K562 (cell line): ENCODE results near the gene GOLPH3. TPM values are rescaled to one million over a fixed set of nuclear protein-coding genes. Genes with fewer than 3 reads are reported as not detected.
A peak's percentile ranks its signal among the peaks of the same experiment; 100 is the strongest.

Experiments used
- ATAC-seq: fragments of 200-7000 bp; cut with Tn5 transposase; 3 replicates; pipeline ENCODE4 v1.9.1; 2020; ENCODE audit warnings: moderate library complexity
- BruUV-seq: library from RNA; stranded (reverse); fragments of 400-500 nt; replicated peaks from 2 replicates; lab custom pipeline; 2021; lab: Mats Ljungman, UMichigan
- CTCF ChIA-PET: fragments of 300-600 bp; formaldehyde crosslinking; extraction: SDS; loops from one replicate; lab custom pipeline; 2021; ENCODE audit warnings: low intra/inter-chr PET ratio; lab: Yijun Ruan, JAX
- POLR2A ChIA-PET: fragments of 300-600, 350-650 bp; sonication (Branson Sonifier 250); formaldehyde crosslinking; extraction: SDS; loops from one replicate; lab custom pipeline; 2021; ENCODE audit warnings: antibody characterized with exemption, inconsistent platforms; lab: Yijun Ruan, JAX
- DNase-seq, 4 experiments: peaks; one replicate each; pipeline versions ENCODE4 v3.0.0 to v3.0.0-alpha.2; 2011 to 2018; ENCODE audit warnings: low spot score in 3 of 4, mixed read lengths in 3 of 4; ENCODE audit errors: extremely low read depth in 1 of 4
- FAIRE-seq: peaks from 2 replicates; lab custom pipeline; 2011; peaks lifted over from hg19 to GRCh38; lab: Jason Lieb, UNC
- H2AFZ ChIP-seq: 2 replicates; pipeline ENCODE4 v1.6.0; 2011; ENCODE audit warnings: low read depth, low read length, control low read depth, inconsistent platforms
- H3K27ac ChIP-seq: fragments of 200-600 bp; 3 replicates; pipeline ENCODE4 v1.8.0; 2011; ENCODE audit warnings: low read depth, mild to moderate bottlenecking, control low read depth, inconsistent platforms, low read length, moderate library complexity, mixed read lengths; ENCODE audit errors: extremely low read depth
- H3K27me3 ChIP-seq, 2 experiments: fragments of 300-600 bp in 1 of 2; 2 replicates in 1 of 2; 3 replicates in 1 of 2; pipeline versions ENCODE4 v1.6.0 to v1.8.0; 2011; ENCODE audit warnings: inconsistent platforms in 2 of 2, low read length in 2 of 2, mild to moderate bottlenecking in 1 of 2, mixed read lengths in 1 of 2, moderate library complexity in 1 of 2; ENCODE audit not compliant: control insufficient read depth in 2 of 2, insufficient read depth in 2 of 2
- H3K36me3 ChIP-seq: fragments of 300-600 bp; 3 replicates; pipeline ENCODE4 v1.8.0; 2011; ENCODE audit warnings: mild to moderate bottlenecking, low read length, inconsistent platforms; ENCODE audit not compliant: control insufficient read depth, insufficient read depth
- H3K4me1 ChIP-seq, 2 experiments: fragments of 200-600 bp in 1 of 2; replicated peaks in 1 of 2; 2 replicates in 1 of 2; 3 replicates in 1 of 2; pipeline versions ENCODE4 v1.5.1 to v1.8.0; 2011; ENCODE audit warnings: inconsistent platforms in 2 of 2, low read length in 2 of 2, mild to moderate bottlenecking in 1 of 2, mixed read lengths in 1 of 2, moderate library complexity in 1 of 2; ENCODE audit not compliant: control insufficient read depth in 2 of 2, insufficient read depth in 2 of 2
- H3K4me2 ChIP-seq: 2 replicates; pipeline ENCODE4 v1.6.1; 2011; ENCODE audit warnings: low read length, control low read depth, inconsistent platforms, mixed read lengths; ENCODE audit not compliant: insufficient read depth
- H3K4me3 ChIP-seq: fragments of 200-600 bp; sonication (generic), shearing (Covaris generic); 2 replicates; pipeline ENCODE4 v1.5.1; 2016; ENCODE audit warnings: control low read depth, inconsistent platforms
- H3K79me2 ChIP-seq: fragments of 200-600 bp; 3 replicates; pipeline ENCODE4 v1.8.0; 2011; ENCODE audit warnings: low read length, inconsistent platforms; ENCODE audit not compliant: control insufficient read depth, insufficient read depth
- H3K9ac ChIP-seq, 2 experiments: 2 replicates each; pipeline versions ENCODE4 v1.6.0 to v1.6.1; 2011; ENCODE audit warnings: low read depth in 2 of 2, low read length in 2 of 2, control low read depth in 1 of 2, inconsistent platforms in 1 of 2, mild to moderate bottlenecking in 1 of 2, mixed read lengths in 1 of 2; ENCODE audit not compliant: insufficient read depth in 1 of 2
- H3K9me1 ChIP-seq: one replicate; pipeline ENCODE4 v1.6.0; 2011; ENCODE audit warnings: inconsistent platforms, mild to moderate bottlenecking, low read length, moderate library complexity; ENCODE audit not compliant: control insufficient read depth, insufficient read depth
- H3K9me3 ChIP-seq: replicated peaks from 2 replicates; pipeline ENCODE4 v1.5.1; 2011; ENCODE audit warnings: low read depth, low read length, inconsistent platforms; ENCODE audit not compliant: control insufficient read depth, insufficient read depth
- H4K20me1 ChIP-seq: replicated peaks from 2 replicates; pipeline ENCODE4 v1.6.1; 2011; ENCODE audit warnings: low read length, inconsistent platforms, mixed read lengths; ENCODE audit not compliant: control insufficient read depth, insufficient read depth
- CEBPZ ChIP-seq: fragments of 150-350 bp; IDR thresholded peaks from 2 replicates; pipeline ENCODE4 v1.6.1; 2014; ENCODE audit warnings: low read depth, mild to moderate bottlenecking, low read length, borderline replicate concordance
- CLOCK ChIP-seq: fragments of 250-450 bp; sonication (Bioruptor Pico); IDR thresholded peaks from 2 replicates; pipeline ENCODE4 v1.4.0; 2020; ENCODE audit warnings: mild to moderate bottlenecking, moderate library complexity, borderline replicate concordance
- CXXC5 ChIP-seq: fragments of 250-450 bp; sonication (Bioruptor Pico); IDR thresholded peaks from 2 replicates; pipeline ENCODE4 v1.8.0; 2022; ENCODE audit warnings: inconsistent platforms, mild to moderate bottlenecking, moderate library complexity
- EGR1 ChIP-seq: fragments of 450-650 bp; conservative IDR thresholded peaks from 2 replicates; pipeline ENCODE4 v1.6.1; 2017; ENCODE audit warnings: mild to moderate bottlenecking
- EHMT2 ChIP-seq: fragments of 450-650 bp; IDR thresholded peaks from 2 replicates; pipeline ENCODE4 v1.6.1; 2018; ENCODE audit warnings: antibody characterized with exemption
- GTF2A2 ChIP-seq: IDR thresholded peaks from 2 replicates; pipeline ENCODE4 v1.6.1; 2016; ENCODE audit warnings: mild to moderate bottlenecking, missing genetic modification characterization, missing compliant biosample characterization
- POLR2AphosphoS2 ChIP-seq: IDR thresholded peaks from 2 replicates; pipeline ENCODE4 v1.6.1; 2012; ENCODE audit warnings: low read length, improper control_type of control experiment
- ZNF41 ChIP-seq: fragments of 250-450 bp; sonication (Bioruptor Pico); conservative IDR thresholded peaks from 2 replicates; pipeline ENCODE4 v1.4.0; 2020; ENCODE audit warnings: mild to moderate bottlenecking
- WGBS: fragments of 100-300 bp; shearing (Covaris generic); methylation state at CpG from one replicate; pipeline ENCODE4 v1.1.6; 2016; ENCODE audit warnings: low coverage, mixed read lengths; ENCODE audit not compliant: insufficient coverage; ENCODE audit errors: missing lambda C conversion rate; 5-methylcytosine and 5-hydroxymethylcytosine counted together
- in situ Hi-C: fragments of 300-500 bp; cut with MboI; formaldehyde crosslinking; loops from 4 replicates; pipeline ENCODE4 v1.15.0; 2018; ENCODE audit warnings: inconsistent platforms, mixed read lengths
- intact Hi-C: fragments of 100-400 bp; cut with micrococcal nuclease; formaldehyde crosslinking; loops from 2 replicates; pipeline ENCODE4 v1.14.2; 2022
- polyA plus RNA-seq, 8 experiments: library from polyadenylated mRNA; depleted of rRNA in 4 of 8; stranded (reverse) in 5 of 8; unstranded in 3 of 8; fragments of >200 nt; fragmentation: Nextera tagmentation in 2 of 8; fragmentation: Illumina TruSeq in 1 of 8; extraction: Ambion mirVana in 2 of 8; extraction: Trizol in 1 of 8; gene quantifications; 2 replicates each; pipeline versions ENCODE4 v1.2.1 to v1.2.3, GENCODE V29; 2011 to 2014; ENCODE audit warnings: inconsistent platforms in 1 of 8, missing spikeins in 1 of 8
- total RNA-seq, 7 experiments: library from RNA; depleted of rRNA in 6 of 7; stranded (reverse); fragments of >200 nt in 6 of 7; fragmentation: Illumina TruSeq in 2 of 7; extraction: Trizol in 2 of 7; gene quantifications; 2 replicates each; pipeline versions ENCODE4 v1.2.1 to v1.2.3, GENCODE V29; 2011 to 2021; ENCODE audit warnings: low replicate concordance in 1 of 7

The GOLPH3 gene
- total and polyA plus RNA-seq, 9 of the 15 experiments (the other 6 are each of a cell fraction or from before 2014, with no cell fraction given) = 18.8 to 94.6 (median 55.1) TPM

GRCh38 chr5:32138839-32139493, 35.2 kb downstream of the GOLPH3 start:
- Histone ChIP-seq H2AFZ (no peak overlapping the region), H3K36me3 (peaks cover 43% of the 10 kb centered on the region), H3K27ac (no peak overlapping the region), H4K20me1 (0 out of 2 replicates have a peak, but pooled peaks cover under 1% of the 10 kb centered on the region)
- CTCF ChIA-PET = no interaction called here
- TF ChIP-seq CXXC5 (CRISPR knock-in tag) (no peak), ZNF41 (CRISPR knock-in tag) (no peak), CLOCK (CRISPR knock-in tag) (no peak), CEBPZ (no peak), EGR1 (peak; percentile 27; the same call in 1 of the 2 replicates), GTF2A2 (tag) (no peak), EHMT2 (no peak), POLR2AphosphoS2 (no peak)
- TF ChIP-seq, all 486 proteins: peak for 1
- H3K4me1 ChIP-seq = no peaks in the 10 kb centered on the region
- no TSS peak for BruUV-seq
- in situ Hi-C loops (no loop called here), intact Hi-C loops (no loop called here)
- 88% methylated on average over 7 of the region's 7 CpGs for whole genome bisulfite sequencing
- no peak for DNase-seq
- H3K4me2 ChIP-seq = no peak overlapping the region
- no peak overlapping the region for H3K4me3 ChIP-seq
- no peaks in the 10 kb centered on the region for H3K9me3 ChIP-seq
- H3K9me1 ChIP-seq = no peaks in the 10 kb centered on the region
- POLR2A ChIA-PET = no interaction called here
- no peak for FAIRE-seq
- H3K79me2 ChIP-seq = peaks cover 41% of the 10 kb centered on the region
- no peak for ATAC-seq
- no peak overlapping the region for H3K9ac ChIP-seq
- no peaks in the 10 kb centered on the region for H3K27me3 ChIP-seq
